ENCODE results near the gene BCR.

Gene BCR

GRCh38 chr22:23143119-23143518 lies 37.2 kb upstream of the BCR start:
- Histone ChIP-seq H3K9ac (ENCODE audit: low read length) (no peak overlapping the region), H3K36me3 (ENCODE audit: control insufficient read depth, low read depth, low read length) (no peaks in the 10 kb centered on the region), H3K27me3 (ENCODE audit: control insufficient read depth, insufficient read depth, low read length) (no peaks in the 10 kb centered on the region), H3K9me3 (ENCODE audit: control insufficient read depth, low read depth, low read length) (no peaks in the 10 kb centered on the region), H3K4me1 (ENCODE audit: control insufficient read depth, low read depth, low read length) (peaks cover 6% of the 10 kb centered on the region), H3K27ac (ENCODE audit: low read length) (no peak overlapping the region), H3K4me3 (ENCODE audit: low read length) (no peak overlapping the region)

DNA sequence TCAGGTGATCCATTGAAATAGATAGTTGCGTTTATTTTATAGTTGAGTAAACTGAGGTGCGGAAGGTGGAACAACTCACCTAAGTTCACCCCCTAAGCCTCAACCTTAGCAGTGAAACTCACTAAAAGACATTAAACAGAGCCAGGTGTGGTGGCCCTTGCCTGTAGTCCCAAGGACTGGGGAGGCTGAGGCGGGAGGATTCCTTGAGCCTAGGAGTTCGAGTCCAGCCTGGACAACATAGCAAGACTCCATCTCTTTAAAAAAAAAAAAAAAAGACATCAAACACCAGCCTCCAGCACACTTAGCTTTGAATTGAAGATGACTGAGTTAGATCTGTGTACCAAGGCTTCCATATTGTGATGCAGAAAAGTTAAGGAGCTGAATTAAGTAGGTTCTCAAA lies 35.9 kb upstream of the BCR start:
- Histone ChIP-seq H3K27ac (ENCODE audit: low read length) (no peak overlapping the region), H3K4me3 (ENCODE audit: low read length) (no peak overlapping the region), H3K27me3 (ENCODE audit: control insufficient read depth, insufficient read depth, low read length) (no peaks in the 10 kb centered on the region), H3K9me3 (ENCODE audit: control insufficient read depth, low read depth, low read length) (no peaks in the 10 kb centered on the region), H3K36me3 (ENCODE audit: control insufficient read depth, low read depth, low read length) (no peaks in the 10 kb centered on the region), H3K4me1 (ENCODE audit: control insufficient read depth, low read depth, low read length) (peaks cover 9% of the 10 kb centered on the region), H3K9ac (ENCODE audit: low read length) (no peak overlapping the region)

GRCh38 chr22:23144932-23145877 lies 35.1 kb upstream of the BCR start, which contains the start of gene RAB36:
Gene RAB36 (plus strand): TSS chr22:23145477. CDS start chr22:23146617, 1,140 bp downstream.
- Histone ChIP-seq H3K4me1 (ENCODE audit: control insufficient read depth, low read depth, low read length) (peaks cover 15% of the 10 kb centered on the region), H3K9me3 (ENCODE audit: control insufficient read depth, low read depth, low read length) (no peaks in the 10 kb centered on the region), H3K4me3 (ENCODE audit: low read length) (peak within 1 kb of the TSS; percentile 56), H3K27me3 (ENCODE audit: control insufficient read depth, insufficient read depth, low read length) (no peaks in the 10 kb centered on the region), H3K36me3 (ENCODE audit: control insufficient read depth, low read depth, low read length) (no peaks in the 10 kb centered on the region), H3K9ac (ENCODE audit: low read length) (peak within 1 kb of the TSS; percentile 30), H3K27ac (ENCODE audit: low read length) (no peak within 1 kb of the TSS)

DNA sequence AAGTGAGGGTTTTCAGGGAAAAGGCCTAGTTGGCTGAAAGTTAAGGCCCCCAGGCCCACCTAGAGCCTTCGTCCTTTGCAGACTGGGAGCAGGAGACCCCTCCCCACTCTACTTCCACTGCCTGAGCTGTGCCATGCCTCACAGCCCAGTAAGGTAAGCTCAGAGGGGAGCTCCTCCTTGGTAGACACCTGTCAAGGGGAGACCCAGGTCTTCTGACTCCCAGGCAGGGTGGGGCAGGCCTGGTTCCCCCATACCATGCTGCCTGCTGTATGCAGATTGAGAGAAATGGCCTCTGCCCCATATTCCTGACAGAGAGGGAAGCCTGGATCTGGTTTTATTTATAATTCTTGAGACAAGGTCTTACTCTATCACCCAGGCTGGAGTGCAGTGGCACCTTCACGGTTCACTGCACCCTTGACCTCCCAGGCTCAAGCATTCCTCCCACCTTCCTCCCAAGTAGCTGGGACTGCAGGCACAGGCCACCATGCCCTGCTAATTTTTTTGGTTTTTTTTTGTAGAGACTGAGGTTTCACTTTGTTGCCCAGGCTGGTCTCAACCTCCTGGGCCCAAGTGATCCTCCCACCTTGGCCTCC lies 34.3 kb upstream of the BCR start:
- Histone ChIP-seq H3K9me3 (ENCODE audit: control insufficient read depth, low read depth, low read length) (no peaks in the 10 kb centered on the region), H3K27ac (ENCODE audit: low read length) (no peak overlapping the region), H3K4me1 (ENCODE audit: control insufficient read depth, low read depth, low read length) (peaks cover 15% of the 10 kb centered on the region), H3K36me3 (ENCODE audit: control insufficient read depth, low read depth, low read length) (no peaks in the 10 kb centered on the region), H3K4me3 (ENCODE audit: low read length) (peak overlapping the region; percentile 56), H3K27me3 (ENCODE audit: control insufficient read depth, insufficient read depth, low read length) (no peaks in the 10 kb centered on the region), H3K9ac (ENCODE audit: low read length) (peak overlapping the region; percentile 30)

GRCh38 chr22:23146478-23147205 lies 33.7 kb upstream of the BCR start:
- H3K4me1 ChIP-seq (ENCODE audit: control insufficient read depth, low read depth, low read length): peaks cover 12% of the 10 kb centered on the region
- H3K27me3 ChIP-seq (ENCODE audit: control insufficient read depth, insufficient read depth, low read length): no peaks in the 10 kb centered on the region
- no peak overlapping the region for H3K9ac ChIP-seq (ENCODE audit: low read length)
- no peaks in the 10 kb centered on the region for H3K36me3 ChIP-seq (ENCODE audit: control insufficient read depth, low read depth, low read length)
- H3K4me3 ChIP-seq (ENCODE audit: low read length): no peak overlapping the region
- H3K27ac ChIP-seq (ENCODE audit: low read length): no peak overlapping the region
- H3K9me3 ChIP-seq (ENCODE audit: control insufficient read depth, low read depth, low read length): no peaks in the 10 kb centered on the region

- H3K4me1 ChIP-seq (ENCODE audit: control insufficient read depth, low read depth, low read length): peaks cover 12% of the 10 kb centered on the region
- H3K9me3 ChIP-seq (ENCODE audit: control insufficient read depth, low read depth, low read length): no peaks in the 10 kb centered on the region
- H3K9ac ChIP-seq (ENCODE audit: low read length): no peak overlapping the region
- H3K4me3 ChIP-seq (ENCODE audit: low read length): no peak overlapping the region
- no peaks in the 10 kb centered on the region for H3K27me3 ChIP-seq (ENCODE audit: control insufficient read depth, insufficient read depth, low read length)
- H3K36me3 ChIP-seq (ENCODE audit: control insufficient read depth, low read depth, low read length): no peaks in the 10 kb centered on the region
- H3K27ac ChIP-seq (ENCODE audit: low read length): no peak overlapping the region
Measured at GRCh38 chr22:23147617-23148387, 32.5 kb upstream of the BCR start.

DNA sequence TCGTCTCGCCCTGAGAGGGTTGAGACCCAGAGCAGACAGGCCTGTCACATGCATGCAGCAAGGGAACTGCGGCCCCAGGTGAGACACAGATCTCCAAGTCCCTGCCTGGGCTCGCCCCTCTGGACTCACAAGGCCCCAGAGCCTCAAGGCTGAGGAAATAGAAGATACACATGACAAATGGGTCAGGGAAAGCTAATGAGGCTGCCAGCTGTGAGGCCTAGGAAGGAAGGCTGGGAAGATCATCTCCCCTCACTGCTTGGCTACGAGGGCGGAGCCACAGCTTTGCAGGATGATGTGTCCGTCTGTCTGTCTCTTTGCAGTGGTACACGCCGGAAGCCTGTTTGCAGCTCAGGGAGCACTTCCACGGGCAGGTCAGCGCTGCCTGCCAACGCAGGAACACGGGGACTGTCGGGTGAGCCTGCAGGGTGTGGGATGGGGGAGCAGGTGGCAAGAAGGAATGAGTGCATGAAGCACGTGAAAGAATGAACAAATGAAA lies 30.5 kb upstream of the BCR start:
- no peak overlapping the region for H3K4me3 ChIP-seq (ENCODE audit: low read length)
- H3K27me3 ChIP-seq (ENCODE audit: control insufficient read depth, insufficient read depth, low read length): no peaks in the 10 kb centered on the region
- H3K4me1 ChIP-seq (ENCODE audit: control insufficient read depth, low read depth, low read length): peaks cover 16% of the 10 kb centered on the region
- H3K27ac ChIP-seq (ENCODE audit: low read length): no peak overlapping the region
- no peaks in the 10 kb centered on the region for H3K36me3 ChIP-seq (ENCODE audit: control insufficient read depth, low read depth, low read length)
- no peaks in the 10 kb centered on the region for H3K9me3 ChIP-seq (ENCODE audit: control insufficient read depth, low read depth, low read length)
- H3K9ac ChIP-seq (ENCODE audit: low read length): no peak overlapping the region

- H3K4me3 ChIP-seq (ENCODE audit: low read length): no peak overlapping the region
- H3K9ac ChIP-seq (ENCODE audit: low read length): no peak overlapping the region
- H3K4me1 ChIP-seq (ENCODE audit: control insufficient read depth, low read depth, low read length): peaks cover 14% of the 10 kb centered on the region
- no peak overlapping the region for H3K27ac ChIP-seq (ENCODE audit: low read length)
- H3K27me3 ChIP-seq (ENCODE audit: control insufficient read depth, insufficient read depth, low read length): no peaks in the 10 kb centered on the region
- no peaks in the 10 kb centered on the region for H3K36me3 ChIP-seq (ENCODE audit: control insufficient read depth, low read depth, low read length)
- H3K9me3 ChIP-seq (ENCODE audit: control insufficient read depth, low read depth, low read length): no peaks in the 10 kb centered on the region
Measured at GRCh38 chr22:23150762-23151161, 29.5 kb upstream of the BCR start.

- Histone ChIP-seq H3K27me3 (ENCODE audit: control insufficient read depth, insufficient read depth, low read length) (no peaks in the 10 kb centered on the region), H3K9me3 (ENCODE audit: control insufficient read depth, low read depth, low read length) (no peaks in the 10 kb centered on the region), H3K9ac (ENCODE audit: low read length) (no peak overlapping the region), H3K4me1 (ENCODE audit: control insufficient read depth, low read depth, low read length) (peaks cover 12% of the 10 kb centered on the region), H3K36me3 (ENCODE audit: control insufficient read depth, low read depth, low read length) (no peaks in the 10 kb centered on the region), H3K27ac (ENCODE audit: low read length) (no peak overlapping the region), H3K4me3 (ENCODE audit: low read length) (no peak overlapping the region)
Measured at GRCh38 chr22:23151827-23152226, 28.5 kb upstream of the BCR start.

DNA sequence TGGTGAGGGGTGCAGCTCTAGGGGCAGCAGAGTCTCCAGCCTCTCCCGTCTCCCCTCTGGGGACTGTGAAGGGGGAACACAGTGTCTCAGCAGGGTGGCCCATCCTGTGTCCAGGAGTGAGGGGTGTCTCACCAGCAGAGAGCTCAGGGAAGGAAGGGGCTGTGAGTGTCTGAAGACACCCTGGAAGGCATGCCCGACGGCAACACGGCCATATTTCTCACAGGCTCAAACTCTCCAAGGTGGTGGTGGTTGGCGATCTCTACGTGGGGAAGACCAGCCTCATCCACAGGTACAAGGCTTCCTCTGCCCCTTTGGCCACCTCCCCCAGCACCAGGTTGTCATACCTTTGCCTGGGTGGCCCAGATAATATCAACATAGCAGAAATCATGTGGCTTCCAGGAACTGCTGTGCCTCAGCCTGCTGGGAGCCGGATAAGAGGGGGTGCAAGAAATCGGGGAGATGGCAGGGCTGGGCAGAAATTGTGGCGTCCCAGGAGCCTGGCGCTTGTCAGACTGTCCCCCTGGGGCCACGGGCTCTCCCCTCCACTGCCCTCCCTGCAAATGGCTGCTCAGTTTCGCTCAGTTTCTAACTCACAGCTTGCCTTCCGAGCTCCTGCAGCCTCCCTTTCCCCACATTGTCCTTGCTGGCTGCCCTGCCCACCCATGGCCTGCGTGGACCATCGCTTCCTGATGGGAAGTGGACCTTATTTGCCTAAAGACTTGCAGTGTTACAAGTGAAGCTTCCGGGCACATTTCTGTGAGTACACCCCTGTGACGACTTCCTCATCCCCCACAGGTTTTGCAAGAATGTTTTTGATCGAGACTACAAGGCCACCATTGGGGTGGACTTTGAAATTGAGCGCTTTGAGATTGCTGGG lies 27.8 kb upstream of the BCR start:
- no peaks in the 10 kb centered on the region for H3K36me3 ChIP-seq (ENCODE audit: control insufficient read depth, low read depth, low read length)
- H3K27ac ChIP-seq (ENCODE audit: low read length): no peak overlapping the region
- peaks cover 15% of the 10 kb centered on the region for H3K4me1 ChIP-seq (ENCODE audit: control insufficient read depth, low read depth, low read length)
- no peaks in the 10 kb centered on the region for H3K27me3 ChIP-seq (ENCODE audit: control insufficient read depth, insufficient read depth, low read length)
- no peak overlapping the region for H3K4me3 ChIP-seq (ENCODE audit: low read length)
- no peaks in the 10 kb centered on the region for H3K9me3 ChIP-seq (ENCODE audit: control insufficient read depth, low read depth, low read length)
- H3K9ac ChIP-seq (ENCODE audit: low read length): no peak overlapping the region

Data from iPS-18a (cell line).